Duodenal mucosa (tissue), 2 donors: ENCODE measurements around the gene TMSB15C.
"Not testable (repeated sequence)": the region's sequence is repeated elsewhere in the genome, so short reads cannot be mapped to it uniquely, and the experiment has no call there.

Source experiments
- H3K27ac ChIP-seq: one replicate; pipeline ENCODE4 v1.7.0; 2013; ENCODE audit warnings: low read depth, low read length
- H3K27me3 ChIP-seq, 2 donors: one replicate each; pipeline ENCODE4 v1.7.0; 2013; ENCODE audit warnings: low read length in 2 of 2, control low read depth in 1 of 2; ENCODE audit not compliant: insufficient read depth in 2 of 2, control insufficient read depth in 1 of 2
- H3K36me3 ChIP-seq, 2 donors: one replicate each; pipeline ENCODE4 v1.7.0; 2013; ENCODE audit warnings: low read length in 2 of 2, control low read depth in 1 of 2; ENCODE audit not compliant: insufficient read depth in 2 of 2, control insufficient read depth in 1 of 2
- H3K4me1 ChIP-seq, 2 donors: one replicate each; pipeline ENCODE4 v1.7.0; 2013; ENCODE audit warnings: low read length in 2 of 2, control low read depth in 1 of 2; ENCODE audit not compliant: insufficient read depth in 2 of 2, control insufficient read depth in 1 of 2
- H3K4me3 ChIP-seq, 2 donors: one replicate each; pipeline ENCODE4 v1.7.0; 2013; ENCODE audit warnings: low read length in 2 of 2, low read depth in 1 of 2
- H3K9ac ChIP-seq, 2 donors: one replicate each; pipeline ENCODE4 v1.7.0; 2013; ENCODE audit warnings: low read length in 2 of 2, low read depth in 1 of 2
- H3K9me3 ChIP-seq, 2 donors: one replicate each; pipeline ENCODE4 v1.7.0; 2013; ENCODE audit warnings: low read length in 2 of 2, control low read depth in 1 of 2; ENCODE audit not compliant: control insufficient read depth in 1 of 2

TMSB15C gene

DNA sequence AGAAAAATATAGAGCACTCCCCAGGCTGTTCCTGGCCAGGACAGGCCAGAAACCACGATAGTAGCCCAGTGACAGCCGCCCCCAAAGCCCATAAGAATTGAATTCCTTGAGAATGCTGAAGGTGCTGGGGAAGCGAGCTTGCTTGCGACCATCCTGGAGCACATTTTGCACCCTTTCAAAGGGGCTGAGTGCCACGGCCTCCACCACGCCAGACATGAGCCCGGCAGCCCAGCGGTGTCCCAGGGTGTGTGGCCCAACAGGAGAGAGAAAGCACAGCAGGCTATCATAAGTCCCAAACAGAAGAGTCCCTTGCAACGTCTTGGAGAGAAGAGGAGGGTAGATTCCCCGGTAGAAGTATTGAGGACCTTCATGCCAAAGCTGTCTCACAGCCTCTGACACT is 28.6 kb upstream of the TMSB15C start:
- no peak overlapping the region for H3K4me3 ChIP-seq
- H3K4me1 ChIP-seq, result no peaks in the 10 kb centered on the region
- H3K9ac ChIP-seq, result no peak overlapping the region
- no peaks in the 10 kb centered on the region for H3K36me3 ChIP-seq
- H3K9me3 ChIP-seq, result no peaks in the 10 kb centered on the region
- no peak overlapping the region for H3K27ac ChIP-seq
- H3K27me3 ChIP-seq, result no peaks in the 10 kb centered on the region

- Histone ChIP-seq H3K27ac (no peak overlapping the region), H3K36me3 (no peaks in the 10 kb centered on the region), H3K9ac (no peak overlapping the region), H3K9me3 (no peaks in the 10 kb centered on the region), H3K4me3 (no peak overlapping the region), H3K27me3 (no peaks in the 10 kb centered on the region), H3K4me1 (no peaks in the 10 kb centered on the region)
These were observed 22.9 kb upstream of the TMSB15C start for GRCh38 chrX:104098919-104099318.

DNA sequence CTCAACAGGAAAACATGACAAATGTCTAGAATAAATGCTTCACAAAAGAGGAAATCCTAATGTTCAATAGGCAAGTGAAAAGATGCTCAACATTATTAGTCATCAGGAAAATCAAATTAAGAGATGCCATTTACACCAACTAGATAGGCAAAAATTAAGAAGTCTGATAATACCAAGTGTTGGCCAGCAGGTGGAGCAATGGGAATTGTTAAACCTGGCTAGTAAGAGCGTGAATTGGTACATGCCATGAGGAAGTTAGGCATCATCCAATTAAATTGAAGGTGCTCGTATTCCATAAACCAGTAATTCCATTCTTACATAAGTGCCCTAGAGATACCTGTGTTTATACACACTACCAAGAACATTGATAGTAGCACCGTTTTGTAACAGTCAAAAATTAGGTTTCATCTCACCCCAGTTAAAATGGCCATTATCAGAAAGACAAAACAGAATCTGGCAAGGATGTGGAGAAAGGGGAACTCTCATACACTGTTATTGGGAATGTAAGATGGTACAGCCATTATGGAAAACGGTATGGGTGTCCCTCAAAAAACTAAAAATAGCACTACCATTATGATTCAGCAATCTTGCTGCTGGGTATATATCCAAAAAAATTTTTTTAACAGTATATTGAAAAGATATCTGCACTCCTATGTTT is 22.2 kb upstream of the TMSB15C start:
- Histone ChIP-seq H3K27me3 (no peaks in the 10 kb centered on the region), H3K36me3 (no peaks in the 10 kb centered on the region), H3K4me3 (no peak overlapping the region)

GRCh38 chrX:104085919-104086318 is 9.9 kb upstream of the TMSB15C start:
- Histone ChIP-seq H3K36me3 (no peaks in the 10 kb centered on the region), H3K4me3 (no peak overlapping the region), H3K27me3 (no peaks in the 10 kb centered on the region), H3K9me3 (no peaks in the 10 kb centered on the region), H3K4me1 (no peaks in the 10 kb centered on the region), H3K9ac (no peak overlapping the region), H3K27ac (no peak overlapping the region)

More for the DNA sequence above, 22.2 kb upstream of the TMSB15C start:
- no peak overlapping the region for H3K27ac ChIP-seq
- no peaks in the 10 kb centered on the region for H3K4me1 ChIP-seq
- no peaks in the 10 kb centered on the region for H3K9me3 ChIP-seq
- no peak overlapping the region for H3K9ac ChIP-seq

DNA sequence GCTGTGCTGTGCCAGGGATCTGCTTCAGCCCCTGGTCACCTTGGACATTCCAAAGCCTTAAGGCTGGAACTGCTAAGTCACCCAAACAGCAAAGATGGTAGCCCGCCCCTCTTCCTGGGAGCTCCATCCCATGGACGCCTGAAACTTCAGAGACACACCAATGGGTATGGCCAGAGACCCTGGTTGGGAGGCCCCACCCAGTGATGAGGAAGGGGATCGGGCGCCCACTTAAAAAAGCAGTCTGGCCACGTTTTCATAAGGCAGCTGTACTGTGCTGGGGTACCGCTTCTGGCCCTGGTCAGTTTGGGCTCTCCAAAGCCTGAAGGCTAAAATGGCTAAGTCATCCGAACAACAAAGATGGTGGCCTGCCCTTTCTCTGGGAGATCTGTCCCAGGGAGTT is 9.4 kb upstream of the TMSB15C start:
- Histone ChIP-seq H3K36me3 (no peaks in the 10 kb centered on the region), H3K9ac (no peak overlapping the region), H3K4me1 (no peaks in the 10 kb centered on the region), H3K27me3 (no peaks in the 10 kb centered on the region), H3K4me3 (no peak overlapping the region), H3K9me3 (no peaks in the 10 kb centered on the region), H3K27ac (no peak overlapping the region)

- no peak overlapping the region for H3K9ac ChIP-seq
- H3K27ac ChIP-seq, result no peak overlapping the region
- no peak overlapping the region for H3K4me3 ChIP-seq
- H3K4me1 ChIP-seq, result no peaks in the 10 kb centered on the region
- no peaks in the 10 kb centered on the region for H3K36me3 ChIP-seq
- no peaks in the 10 kb centered on the region for H3K9me3 ChIP-seq
- H3K27me3 ChIP-seq, result no peaks in the 10 kb centered on the region
These were observed 8.7 kb upstream of the TMSB15C start for GRCh38 chrX:104084534-104085277.

DNA sequence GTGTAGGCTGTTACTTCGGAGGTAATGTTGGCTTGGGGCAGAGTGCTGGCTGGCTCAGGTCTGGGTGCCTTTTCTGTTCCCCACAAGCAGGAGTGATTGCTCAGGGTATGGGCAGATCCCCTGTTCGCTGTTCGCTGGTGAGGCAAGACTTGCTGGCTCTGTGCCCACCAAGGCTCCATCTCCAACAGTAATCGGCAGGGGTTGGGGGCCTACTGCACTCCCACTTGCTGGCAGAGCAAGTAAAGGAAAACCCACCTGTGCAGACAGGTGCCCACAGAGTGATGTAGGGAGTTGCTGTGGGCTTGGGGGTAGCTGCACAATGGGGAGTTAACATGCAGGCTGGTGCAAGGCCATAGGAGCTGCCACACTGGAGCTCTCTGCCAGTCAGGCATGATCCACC is 8.0 kb upstream of the TMSB15C start:
- H3K36me3 ChIP-seq, result no peaks in the 10 kb centered on the region
- no peak overlapping the region for H3K27ac ChIP-seq
- H3K4me1 ChIP-seq, result no peaks in the 10 kb centered on the region
- no peak overlapping the region for H3K4me3 ChIP-seq
- H3K9ac ChIP-seq, result no peak overlapping the region
- no peaks in the 10 kb centered on the region for H3K27me3 ChIP-seq
- H3K9me3 ChIP-seq, result no peaks in the 10 kb centered on the region

- not testable (repeated sequence) for H3K4me1 ChIP-seq, H3K9me3 ChIP-seq
These were observed 1.8 kb upstream of the TMSB15C start for GRCh38 chrX:104077854-104078253.

GRCh38 chrX:104062636-104063035 is 13.4 kb downstream of the TMSB15C start:
- not testable (repeated sequence) for H3K9me3 ChIP-seq, H3K36me3 ChIP-seq, H3K27ac ChIP-seq, H3K27me3 ChIP-seq, H3K4me3 ChIP-seq, H3K4me1 ChIP-seq, H3K9ac ChIP-seq

More at GRCh38 chrX:104077854-104078253, 1.8 kb upstream of the TMSB15C start:
- H3K27me3 ChIP-seq, H3K4me3 ChIP-seq, H3K9ac ChIP-seq, H3K27ac ChIP-seq, H3K36me3 ChIP-seq: not testable (repeated sequence)

GRCh38 chrX:104054956-104055355 is 21.1 kb downstream of the TMSB15C start:
- not testable (repeated sequence) for H3K9ac ChIP-seq, H3K4me1 ChIP-seq, H3K27ac ChIP-seq, H3K4me3 ChIP-seq, H3K36me3 ChIP-seq, H3K9me3 ChIP-seq, H3K27me3 ChIP-seq
